HG03108 (cell line): ENCODE measurements around the gene ATP6V0B.

Source experiments
- ATAC-seq: cut with Tn5 transposase; IDR thresholded peaks from one replicate; pipeline ENCODE4 v1.9.1; 2021; ENCODE audit warnings: moderate library complexity; ENCODE audit not compliant: unreplicated experiment

ATP6V0B gene

GRCh38 chr1:43974443-43975248 is at the start of gene ATP6V0B:
Gene ATP6V0B, plus strand, starts transcription at chr1:43974960. Its CDS starts 81 bp downstream, at chr1:43975041.
- ATAC-seq = peak; percentile 49

DNA sequence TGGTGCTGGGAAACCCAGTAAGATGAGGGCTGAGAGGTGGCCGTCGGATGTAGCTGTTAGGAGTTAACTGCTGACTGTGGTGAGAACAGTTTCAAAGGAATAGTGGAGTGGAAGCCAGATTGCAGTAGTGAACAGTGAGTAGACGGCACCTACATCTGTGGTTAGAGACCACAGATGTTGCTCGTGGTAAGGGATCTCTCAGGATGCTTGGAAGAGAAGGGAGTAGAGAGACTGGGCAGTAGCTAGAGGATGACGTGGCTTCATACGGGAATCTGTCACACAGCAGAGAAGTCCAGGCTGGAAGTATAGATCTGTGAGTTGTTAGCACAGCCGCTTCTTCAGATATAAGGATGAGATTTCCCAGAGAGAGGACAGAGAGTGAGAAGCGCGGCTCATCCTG is 48.9 kb upstream of the ATP6V0B start:
- no peak for ATAC-seq

GRCh38 chr1:43930168-43930948 is 44.4 kb upstream of the ATP6V0B start:
- no peak for ATAC-seq

- ATAC-seq = no peak
Observed at GRCh38 chr1:43930949-43931275, 43.8 kb upstream of the ATP6V0B start.

DNA sequence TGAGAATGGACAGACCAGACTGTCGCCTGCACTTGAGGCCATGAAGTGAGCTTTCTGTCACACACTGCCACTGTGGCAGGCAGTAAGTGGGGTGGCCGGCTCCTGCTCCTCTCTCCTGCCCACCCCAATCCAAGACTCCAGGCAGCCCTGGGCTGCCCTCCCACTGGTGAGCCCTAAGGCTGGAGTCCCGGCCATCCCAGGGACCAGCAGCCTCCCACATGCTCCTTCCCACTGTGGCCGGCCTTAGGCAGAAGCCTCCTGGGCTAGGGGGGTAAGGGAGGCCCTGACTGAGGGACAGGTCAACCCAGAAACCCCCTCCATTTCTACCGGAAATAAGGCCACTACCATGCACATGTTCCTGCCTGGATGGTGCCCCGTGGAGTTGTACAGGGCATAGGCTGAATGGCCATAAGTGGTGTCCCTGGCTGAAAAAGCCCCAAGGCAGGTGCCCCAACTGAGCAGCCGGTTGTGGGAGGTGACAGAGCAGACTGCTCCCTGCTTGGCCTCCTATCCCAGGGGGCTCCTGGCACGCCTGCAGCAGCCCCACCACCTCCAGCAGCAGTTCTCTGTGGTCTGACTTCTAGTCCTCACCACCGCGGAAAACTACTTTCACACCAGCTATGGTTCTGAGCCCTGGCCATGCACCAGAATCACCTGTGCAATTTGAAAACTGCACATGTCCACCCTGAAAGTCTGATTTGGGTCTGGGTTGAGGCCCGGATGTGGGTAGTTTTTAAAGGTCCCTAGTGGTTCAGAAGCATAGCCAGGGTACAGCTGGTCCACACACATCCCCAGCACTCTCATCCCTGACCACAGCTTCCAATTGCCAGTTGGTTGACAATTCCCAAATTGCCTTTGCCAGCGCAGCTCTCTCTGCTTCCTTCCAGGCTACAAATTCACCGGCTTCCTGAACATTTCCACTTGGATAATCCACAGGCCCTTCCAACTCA is 42.8 kb upstream of the ATP6V0B start:
- no peak for ATAC-seq

- ATAC-seq = no peak
Observed at GRCh38 chr1:43932786-43933385, 41.9 kb upstream of the ATP6V0B start.

DNA sequence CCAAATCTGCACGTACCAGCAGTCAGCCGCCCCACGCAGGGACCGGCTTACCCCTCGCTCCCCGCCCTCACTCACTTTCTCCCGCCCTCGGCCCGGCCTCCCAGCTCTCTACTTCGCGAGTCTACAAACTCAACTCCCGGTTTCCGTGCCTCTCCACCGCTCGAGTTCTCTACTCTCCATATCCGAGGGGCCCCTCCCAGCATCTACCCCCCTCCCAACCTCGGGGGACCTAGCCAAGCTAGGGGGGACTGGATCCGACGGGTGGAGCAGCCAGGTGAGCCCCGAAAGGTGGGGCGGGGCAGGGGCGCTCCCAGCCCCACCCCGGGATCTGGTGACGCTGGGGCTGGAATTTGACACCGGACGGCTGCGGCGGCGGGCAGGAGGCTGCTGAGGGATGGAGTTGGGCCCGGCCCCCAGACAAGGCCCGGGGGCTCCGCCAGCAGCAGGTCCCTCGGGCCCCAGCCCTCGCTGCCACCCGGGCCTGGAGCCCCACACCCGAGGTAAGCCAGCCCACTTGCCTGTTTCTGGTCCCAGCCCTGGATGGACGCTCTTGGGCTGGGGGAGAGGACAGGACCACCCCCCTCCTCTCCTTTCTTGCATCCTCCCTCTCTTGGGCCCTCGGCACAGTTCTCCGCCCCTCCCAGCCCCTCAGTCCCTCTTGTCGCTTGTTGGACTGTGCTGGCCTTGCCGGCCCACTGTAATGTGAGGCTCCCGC is 41.2 kb upstream of the ATP6V0B start, which contains the start of gene ARTN:
TSS of gene ARTN (plus strand) at position 416 of the 715 bp plus-strand sequence. CDS start 1,856 bp downstream, outside the sequence.
- ATAC-seq = no peak

GRCh38 chr1:43934101-43934985 is 40.4 kb upstream of the ATP6V0B start:
- ATAC-seq = no peak

DNA sequence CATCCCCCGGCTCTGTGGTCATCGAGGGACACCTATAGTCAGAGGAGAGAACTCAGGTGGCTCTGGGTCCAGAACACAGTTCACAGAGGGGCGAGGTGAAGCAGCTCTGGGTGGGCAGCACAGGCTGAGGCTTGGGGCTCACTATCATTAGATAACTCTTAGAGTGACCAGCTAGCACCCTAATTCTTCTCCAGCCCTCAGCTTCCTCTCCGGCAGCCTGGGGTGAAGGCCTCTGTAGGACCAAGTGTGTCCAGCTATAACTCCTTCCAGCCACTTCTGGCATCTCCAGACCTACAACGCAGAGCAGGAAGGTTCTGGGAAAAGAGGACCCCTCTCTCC is 39.8 kb upstream of the ATP6V0B start:
- ATAC-seq = no peak

- no peak for ATAC-seq
Observed at GRCh38 chr1:43935711-43936427, 38.9 kb upstream of the ATP6V0B start.

- ATAC-seq = no peak
Observed at GRCh38 chr1:43936431-43937151, 38.2 kb upstream of the ATP6V0B start.

DNA sequence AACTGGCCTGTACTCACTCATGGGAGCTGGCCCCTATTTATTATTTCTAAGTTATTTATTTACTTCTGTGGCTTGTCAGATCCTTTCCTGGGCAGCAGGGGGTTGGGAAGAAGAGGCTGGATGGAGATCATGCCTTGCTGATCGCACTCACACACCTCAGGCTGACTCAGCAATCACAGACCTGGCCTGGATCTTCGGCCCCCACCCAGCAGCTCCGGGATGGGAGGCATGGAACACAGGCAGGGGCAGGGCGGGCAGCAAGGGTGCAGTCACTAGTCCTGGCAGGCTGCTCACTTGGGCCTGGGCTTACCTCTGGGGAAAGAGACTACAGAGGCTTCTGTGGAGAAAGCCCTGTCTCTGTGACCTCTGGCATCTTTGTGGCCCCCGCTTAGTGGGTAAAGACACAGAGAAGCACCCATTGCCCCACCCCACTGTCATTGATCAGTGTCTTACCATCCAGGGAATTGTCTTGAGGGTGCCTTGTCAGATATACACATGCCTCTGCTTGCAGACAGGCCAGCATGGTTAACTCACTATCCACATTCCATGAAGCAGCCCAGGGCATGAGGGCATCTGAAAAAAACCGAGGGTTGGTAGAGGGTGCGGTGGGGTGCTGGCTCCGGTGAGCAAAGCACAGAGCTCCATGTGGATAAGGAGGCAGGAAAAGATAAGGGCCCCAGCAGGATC is 37.4 kb upstream of the ATP6V0B start:
- ATAC-seq = no peak

DNA sequence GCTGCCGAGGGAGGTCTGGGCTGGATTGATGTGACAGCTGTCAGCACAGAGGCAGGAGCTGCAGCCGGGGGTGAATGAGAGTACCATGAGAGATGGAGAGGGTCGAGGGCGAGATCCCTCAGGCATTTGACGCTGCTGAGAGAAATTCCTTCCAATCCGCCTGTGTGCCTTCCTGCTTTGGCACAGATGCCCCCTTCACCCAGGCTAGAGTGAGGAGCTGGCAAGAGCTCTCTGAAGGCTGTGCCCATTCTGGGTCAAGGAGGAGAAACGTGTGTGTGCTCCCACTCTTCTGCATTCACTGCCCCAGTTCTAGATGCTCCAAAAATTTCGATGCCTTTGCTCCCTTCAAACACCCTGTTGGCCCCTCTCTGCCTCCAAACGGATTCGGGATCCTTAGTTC is 36.4 kb upstream of the ATP6V0B start:
- no peak for ATAC-seq

- no peak for ATAC-seq
Observed at GRCh38 chr1:43938892-43939587, 35.7 kb upstream of the ATP6V0B start.

GRCh38 chr1:43942411-43942810 is 32.3 kb upstream of the ATP6V0B start:
- ATAC-seq = no peak

DNA sequence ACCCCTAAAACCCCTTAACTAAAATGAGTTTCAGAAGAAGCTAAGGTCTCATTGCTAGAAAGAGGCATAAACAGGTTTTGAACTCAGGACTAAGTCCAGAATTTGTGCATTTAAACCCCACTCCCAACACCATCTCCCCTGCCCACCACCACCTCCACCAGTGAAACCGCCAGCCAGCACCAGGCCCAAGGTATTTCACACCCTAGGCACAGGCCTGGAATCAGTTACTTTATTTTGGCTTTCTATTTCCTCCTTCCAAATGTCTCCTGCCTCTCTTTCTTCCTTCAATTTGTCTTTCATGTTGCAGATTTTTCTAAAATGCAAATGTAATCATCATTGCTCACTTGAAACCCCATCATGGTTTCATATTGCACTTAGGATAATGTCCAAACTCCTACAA is 29.9 kb upstream of the ATP6V0B start:
- ATAC-seq = no peak
